Testis (tissue), 3 donors: ENCODE data around the gene PRKCZ. TPM values are rescaled to one million over a fixed set of nuclear protein-coding genes. Genes with fewer than 3 reads are reported as not detected.

Experiments used
- DNase-seq: peaks from one replicate; pipeline ENCODE4 v3.0.0-alpha.2; 2019
- H3K27ac ChIP-seq, 2 donors: fragments of 200-600 bp; sonication (generic); one replicate each; pipeline ENCODE4 v1.5.1; 2019
- H3K27me3 ChIP-seq: fragments of 200-600 bp; sonication (generic); one replicate; pipeline ENCODE4 v1.5.1; 2019
- H3K36me3 ChIP-seq: fragments of 200-600 bp; sonication (generic); one replicate; pipeline ENCODE4 v1.5.1; 2017; ENCODE audit warnings: low read depth; ENCODE audit errors: missing control alignments
- H3K4me1 ChIP-seq: fragments of 200-600 bp; sonication (generic); one replicate; pipeline ENCODE4 v1.5.1; 2019
- H3K4me3 ChIP-seq, 2 donors: fragments of 200-600 bp; sonication (generic); one replicate each; pipeline ENCODE4 v1.5.1; 2017 to 2019
- H3K9me3 ChIP-seq: fragments of 200-600 bp; sonication (generic); one replicate; pipeline ENCODE4 v1.5.1; 2017
- CTCF ChIP-seq, 3 experiments: fragments of 450-650 bp in 2 of 3; fragments of 200-600 bp in 1 of 3; sonication (generic) in 1 of 3; IDR thresholded peaks; one replicate each; pipeline ENCODE4 v1.5.1; 2016 to 2019; ENCODE audit warnings: antibody characterized with exemption in 3 of 3, mild to moderate bottlenecking in 2 of 3, moderate library complexity in 1 of 3
- POLR2A ChIP-seq: fragments of 450-650 bp; IDR thresholded peaks from one replicate; pipeline ENCODE4 v1.6.1; 2017; ENCODE audit warnings: antibody characterized with exemption, mild to moderate bottlenecking, moderate library complexity
- WGBS, 2 donors: methylation state at CpG; one replicate each; pipeline ENCODE4 v1.1.5; 2018; 5-methylcytosine and 5-hydroxymethylcytosine counted together
- intact Hi-C: fragments of 100-400 bp; cut with DNase I; formaldehyde crosslinking; loops from one replicate; pipeline ENCODE4 v1.15.1; 2023; ENCODE audit warnings: low total_unique reads
- polyA plus RNA-seq: library from polyadenylated mRNA; stranded (reverse); fragments of 350-450 nt; fragmentation: Illumina TruSeq; extraction: RNeasy Lipid Tissue Mini Kit (QIAGEN cat#74804); gene quantifications from one replicate; pipeline ENCODE4 v1.2.3, GENCODE V29; 2014; ENCODE audit warnings: low read depth, low replicate concordance; ENCODE audit not compliant: insufficient read depth
- total RNA-seq, 2 donors: library from RNA; depleted of rRNA; stranded (reverse); fragments of >200 nt; gene quantifications; one replicate each; pipeline ENCODE4 v1.2.3, GENCODE V29; 2016

PRKCZ gene
- total and polyA plus RNA-seq, 3 donors from 2014 or later: 86.4 to 142 (median 123) TPM

- intact Hi-C loops: loop anchor here (5.0 kb wide), 1 partner anchor 74 kb away; no protein-coding TSS in a partner anchor
These were observed 182.8 kb downstream of the PRKCZ start for GRCh38 chr1:2232916-2233438.

GRCh38 chr1:2233468-2233867, 183.3 kb downstream of the PRKCZ start:
- Histone ChIP-seq H3K4me1 (peaks cover 85% of the 10 kb centered on the region), H3K9me3 (no peaks in the 10 kb centered on the region), H3K27me3 (no peaks in the 10 kb centered on the region), H3K36me3 (no peaks in the 10 kb centered on the region), H3K4me3 (no peak overlapping the region), H3K27ac (peak overlapping the region in 1 of 2 donors; percentile 91)
- no peak for DNase-seq
- WGBS, 2 donors: 61 to 73% methylated on average over 10 to 12 of the region's 12 CpGs
- TF ChIP-seq CTCF (IDR thresholded peaks at IDR 0.05) (no peak), POLR2A (no peak)
- intact Hi-C loops: loop anchor here (5.0 kb wide), 1 partner anchor 74 kb away; no protein-coding TSS in a partner anchor

More at GRCh38 chr1:2232916-2233438, 182.8 kb downstream of the PRKCZ start:
- Histone ChIP-seq H3K27me3 (no peaks in the 10 kb centered on the region), H3K4me3 (no peak overlapping the region), H3K4me1 (peaks cover 81% of the 10 kb centered on the region), H3K27ac (peak overlapping the region; percentile 81 to 91), H3K9me3 (no peaks in the 10 kb centered on the region), H3K36me3 (no peaks in the 10 kb centered on the region)
- TF ChIP-seq POLR2A (no peak), CTCF (IDR thresholded peaks at IDR 0.05) (no peak)
- 53 to 62% methylated on average over 9 to 17 of the region's 23 CpGs for WGBS, 2 donors
- no peak for DNase-seq

GRCh38 chr1:2233997-2234761, 184.0 kb downstream of the PRKCZ start:
- TF ChIP-seq POLR2A (no peak), CTCF (IDR thresholded peaks at IDR 0.05) (no peak)
- intact Hi-C loops: loop anchor here (5.0 kb wide), 1 partner anchor 73 kb away; no protein-coding TSS in a partner anchor
- Histone ChIP-seq H3K4me3 (no peak overlapping the region), H3K27ac (peak overlapping the region; percentile 75 to 81), H3K27me3 (no peaks in the 10 kb centered on the region), H3K36me3 (no peaks in the 10 kb centered on the region), H3K9me3 (no peaks in the 10 kb centered on the region), H3K4me1 (peaks cover 93% of the 10 kb centered on the region)
- 19 to 30% methylated on average over 12 to 27 of the region's 27 CpGs for WGBS, 2 donors
- peak; percentile 94 for DNase-seq

GRCh38 chr1:2234762-2235113, 184.5 kb downstream of the PRKCZ start:
- Histone ChIP-seq H3K4me1 (peaks cover 94% of the 10 kb centered on the region), H3K27ac (peak overlapping the region; percentile 75 to 81), H3K27me3 (no peaks in the 10 kb centered on the region), H3K36me3 (no peaks in the 10 kb centered on the region), H3K4me3 (no peak overlapping the region), H3K9me3 (no peaks in the 10 kb centered on the region)
- 42 to 59% methylated on average over 4 of the region's 4 CpGs for WGBS, 2 donors
- intact Hi-C loops: loop anchor here (5.0 kb wide), 1 partner anchor 73 kb away; no protein-coding TSS in a partner anchor
- TF ChIP-seq POLR2A (no peak), CTCF (IDR thresholded peaks at IDR 0.05) (no peak)
- DNase-seq: no peak

Other genes with a start within 250 kb of the PRKCZ start
- 100 to 1,000 TPM; 223 to 240 TPM for gene GNB1, start 159.3 kb upstream of the PRKCZ start, total RNA-seq
- 256 TPM for gene GNB1, start 159.3 kb upstream of the PRKCZ start, polyA plus RNA-seq
- gene CALML6, start 135.2 kb upstream of the PRKCZ start, total RNA-seq: 1 to 10 TPM; 1.2 to 2.1 TPM
- 0.96 TPM for gene CALML6, start 135.2 kb upstream of the PRKCZ start, polyA plus RNA-seq
- gene TMEM52, start 131.1 kb upstream of the PRKCZ start, total RNA-seq: 100 to 1,000 TPM in 1 of 2 donors, 10 to 100 TPM in 1; 74.0 to 143 TPM
- gene TMEM52, start 131.1 kb upstream of the PRKCZ start, polyA plus RNA-seq: 40.8 TPM
- gene CFAP74, start 46.6 kb upstream of the PRKCZ start, total RNA-seq: 10 to 100 TPM; 16.4 to 25.5 TPM
- gene CFAP74, start 46.6 kb upstream of the PRKCZ start, polyA plus RNA-seq: 24.9 TPM
- gene GABRD, start 31.1 kb upstream of the PRKCZ start, total RNA-seq: 10 to 100 TPM; 16.9 to 18.1 TPM
- gene GABRD, start 31.1 kb upstream of the PRKCZ start, polyA plus RNA-seq: 7.8 TPM
- 10 to 100 TPM; 65.5 to 72.0 TPM for gene FAAP20, start 144.4 kb downstream of the PRKCZ start, total RNA-seq
- gene FAAP20, start 144.4 kb downstream of the PRKCZ start, polyA plus RNA-seq: 72.6 TPM
- gene SKI, start 177.9 kb downstream of the PRKCZ start, total RNA-seq: 10 to 100 TPM; 85.7 to 87.1 TPM
- 40.2 TPM for gene SKI, start 177.9 kb downstream of the PRKCZ start, polyA plus RNA-seq